Measurements from ENCODE around the gene C7.

The C7 gene

GRCh38 chr5:40928886-40929448, 19.7 kb downstream of the C7 start:
- Histone ChIP-seq H3K79me2 (ENCODE audit: control insufficient read depth, low read length) (no peaks in the 10 kb centered on the region), H3K4me3 (ENCODE audit: low read length) (no peak overlapping the region), H3K27ac (ENCODE audit: low read depth, low read length) (no peak overlapping the region), H3K9me3 (ENCODE audit: control insufficient read depth, insufficient read depth, low read length) (peaks cover 8% of the 10 kb centered on the region; the same call in 1 of the 2 replicates), H3K4me2 (ENCODE audit: low read length) (no peak overlapping the region), H3K9me2 (replicated peaks; ENCODE audit: control insufficient read depth, low read length) (no peaks in the 10 kb centered on the region), H3K4me1 (ENCODE audit: control insufficient read depth, low read length) (no peaks in the 10 kb centered on the region), H3K27me3 (ENCODE audit: control insufficient read depth, low read length) (no peaks in the 10 kb centered on the region), H3K36me3 (ENCODE audit: control insufficient read depth, low read length) (no peaks in the 10 kb centered on the region), H4K20me1 (ENCODE audit: control insufficient read depth, insufficient read depth, low read depth, low read length) (no peaks in the 10 kb centered on the region), H3F3A (ENCODE audit: control insufficient read depth, insufficient read depth) (no peaks in the 10 kb centered on the region)
- TF ChIP-seq CTCF (IDR thresholded peaks at IDR 0.05; ENCODE audit: low read depth, low read length, poor library complexity, severe bottlenecking) (no peak), EZH2phosphoT487 (IDR thresholded peaks at IDR 0.05; ENCODE audit: borderline replicate concordance, low read length) (no peak)

- Histone ChIP-seq H3K79me2 (ENCODE audit: control insufficient read depth, low read length) (no peaks in the 10 kb centered on the region), H3K27me3 (ENCODE audit: control insufficient read depth, low read length) (no peaks in the 10 kb centered on the region), H3F3A (ENCODE audit: control insufficient read depth, insufficient read depth) (no peaks in the 10 kb centered on the region), H3K27ac (ENCODE audit: low read depth, low read length) (no peak overlapping the region), H3K36me3 (ENCODE audit: control insufficient read depth, low read length) (no peaks in the 10 kb centered on the region), H3K4me3 (ENCODE audit: low read length) (no peak overlapping the region), H3K9me3 (ENCODE audit: control insufficient read depth, insufficient read depth, low read length) (no peaks in the 10 kb centered on the region), H3K9me2 (replicated peaks; ENCODE audit: control insufficient read depth, low read length) (no peaks in the 10 kb centered on the region), H3K4me2 (ENCODE audit: low read length) (no peak overlapping the region), H3K4me1 (ENCODE audit: control insufficient read depth, low read length) (no peaks in the 10 kb centered on the region), H4K20me1 (ENCODE audit: control insufficient read depth, insufficient read depth, low read depth, low read length) (no peaks in the 10 kb centered on the region)
- no peak for TF ChIP-seq EZH2phosphoT487 (IDR thresholded peaks at IDR 0.05; ENCODE audit: borderline replicate concordance, low read length)
- no peak for TF ChIP-seq CTCF (IDR thresholded peaks at IDR 0.05; ENCODE audit: low read depth, low read length, poor library complexity, severe bottlenecking)
Observed at GRCh38 chr5:40932766-40933165, 23.5 kb downstream of the C7 start.

GRCh38 chr5:40937075-40937474, 27.8 kb downstream of the C7 start:
- Histone ChIP-seq H3K4me3 (ENCODE audit: low read length) (no peak overlapping the region), H3K9me3 (ENCODE audit: control insufficient read depth, insufficient read depth, low read length) (no peaks in the 10 kb centered on the region), H3F3A (ENCODE audit: control insufficient read depth, insufficient read depth) (no peaks in the 10 kb centered on the region), H3K27me3 (ENCODE audit: control insufficient read depth, low read length) (no peaks in the 10 kb centered on the region), H3K79me2 (ENCODE audit: control insufficient read depth, low read length) (no peaks in the 10 kb centered on the region), H4K20me1 (ENCODE audit: control insufficient read depth, insufficient read depth, low read depth, low read length) (no peaks in the 10 kb centered on the region), H3K36me3 (ENCODE audit: control insufficient read depth, low read length) (no peaks in the 10 kb centered on the region), H3K27ac (ENCODE audit: low read depth, low read length) (no peak overlapping the region), H3K4me2 (ENCODE audit: low read length) (no peak overlapping the region), H3K4me1 (ENCODE audit: control insufficient read depth, low read length) (no peaks in the 10 kb centered on the region), H3K9me2 (replicated peaks; ENCODE audit: control insufficient read depth, low read length) (no peaks in the 10 kb centered on the region)
- TF ChIP-seq EZH2phosphoT487 (IDR thresholded peaks at IDR 0.05; ENCODE audit: borderline replicate concordance, low read length) (no peak), CTCF (IDR thresholded peaks at IDR 0.05; ENCODE audit: low read depth, low read length, poor library complexity, severe bottlenecking) (no peak)
